Measurements from ENCODE around the gene OR2T10. TPM values are rescaled to one million over a fixed set of nuclear protein-coding genes. Genes with fewer than 3 reads are reported as not detected.
A peak's percentile ranks its signal among the peaks of the same experiment; 100 is the strongest.

The OR2T10 gene
- total and polyA plus RNA-seq, 2 of the 8 experiments (the other 6 are each of a cell fraction or from before 2014, with no cell fraction given) = not detected

DNA sequence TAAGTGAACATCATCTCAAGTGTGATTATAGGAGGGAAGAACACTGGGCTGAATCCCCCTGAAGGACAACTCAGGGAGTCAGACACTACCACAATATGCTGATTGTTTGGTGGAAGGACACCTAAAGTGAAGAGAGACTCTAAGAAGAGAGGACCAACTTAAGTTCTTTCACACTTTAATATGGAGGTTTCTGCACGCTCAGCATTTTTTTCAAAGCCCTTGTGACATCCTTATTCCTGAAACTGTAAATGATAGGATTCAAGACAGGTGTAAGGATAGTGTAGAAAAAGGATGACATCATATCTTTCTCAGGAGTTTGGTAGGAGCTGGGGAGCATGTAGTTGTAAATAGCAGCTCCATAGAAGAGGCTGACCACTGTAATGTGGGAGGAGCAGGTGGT lies 4.8 kb downstream of the OR2T10 start:
- H3K23ac ChIP-seq (ENCODE audit: insufficient read length) = no peak overlapping the region
- peak; percentile 83 for TF ChIP-seq MAFK (IDR thresholded peaks at IDR 0.05; ENCODE audit: low read depth, low read length)
- no peak for TF ChIP-seq BCL11A (IDR thresholded peaks at IDR 0.05; ENCODE audit: low read depth in 2 of 2, low read length in 2 of 2)
- no peak overlapping the region for H3K4ac ChIP-seq (replicated peaks; ENCODE audit: insufficient read length, low read depth, low read length)
- H4K20me1 ChIP-seq (replicated peaks in 1 of 2; ENCODE audit: control insufficient read depth in 1 of 2, insufficient read depth in 2 of 2, low read length in 2 of 2) = no peaks in the 10 kb centered on the region
- no peak overlapping the region for H2BK120ac ChIP-seq (replicated peaks; ENCODE audit: low read depth, low read length)
- no peak overlapping the region for H3K56ac ChIP-seq (replicated peaks; ENCODE audit: insufficient read length, low read depth, low read length)
- H2AK5ac ChIP-seq (ENCODE audit: low read depth, low read length) = no peak overlapping the region
- no peak overlapping the region for H2BK15ac ChIP-seq (ENCODE audit: low read length)
- H3K27me3 ChIP-seq (replicated peaks in 1 of 4; ENCODE audit: control insufficient read depth in 3 of 4, extremely low read depth in 1 of 4, insufficient read depth in 3 of 4, low read length in 3 of 4) = no peaks in the 10 kb centered on the region
- H3K4me3 ChIP-seq (ENCODE audit: extremely low read depth in 1 of 4, insufficient read depth in 2 of 4, low read depth in 3 of 4, low read length in 4 of 4) = no peak overlapping the region
- no peak overlapping the region for H2BK12ac ChIP-seq (ENCODE audit: low read depth, low read length)
- CTCF ChIA-PET (ENCODE audit: partially characterized antibody) = no interaction called here
- no peak overlapping the region for H2AFZ ChIP-seq (ENCODE audit: low read length)
- H4K8ac ChIP-seq (ENCODE audit: extremely low read depth, insufficient read depth, low read length) = no peak overlapping the region
- H3K4me2 ChIP-seq (ENCODE audit: insufficient read depth in 1 of 2, low read depth in 2 of 2, low read length in 2 of 2) = no peak overlapping the region
- no peak overlapping the region for H4K5ac ChIP-seq (ENCODE audit: insufficient read length, low read depth, low read length)
- FAIRE-seq = no peak
- no peaks in the 10 kb centered on the region for H3K23me2 ChIP-seq (ENCODE audit: low read depth, low read length)
- no peak overlapping the region for H3K9ac ChIP-seq (replicated peaks in 1 of 4; ENCODE audit: extremely low read depth in 1 of 4, low read depth in 3 of 4, low read length in 3 of 4)
- WGBS, 2 experiments (ENCODE audit: extremely low coverage in 1 of 2, insufficient coverage in 1 of 2, insufficient read length in 1 of 2, insufficient replicate concordance in 2 of 2, low coverage in 1 of 2, low lambda C conversion rate in 2 of 2, missing lambda C conversion rate in 1 of 2) = 64% methylated on average over 1 of the region's 1 CpG; no CpG with 5 or more reads in 1 of the 2 experiments
- H3K79me1 ChIP-seq (ENCODE audit: low read depth, low read length) = no peaks in the 10 kb centered on the region
- peaks cover 61 to 67% of the 10 kb centered on the region in 2 experiments for H3K9me3 ChIP-seq (ENCODE audit: insufficient read depth in 2 of 2, low read depth in 1 of 2, low read length in 1 of 2)
- H3K18ac ChIP-seq (ENCODE audit: extremely low read depth, low read length) = no peak overlapping the region
- no peak overlapping the region for H3K27ac ChIP-seq (ENCODE audit: low read depth, low read length)
- POLR2A ChIA-PET (ENCODE audit: partially characterized antibody) = no interaction called here
- no peaks in the 10 kb centered on the region for H3K4me1 ChIP-seq (replicated peaks in 1 of 4; ENCODE audit: control insufficient read depth in 3 of 4, insufficient read depth in 4 of 4, low read length in 3 of 4)
- H2BK5ac ChIP-seq (ENCODE audit: low read depth, low read length) = no peak overlapping the region
- no peaks in the 10 kb centered on the region for H3K79me2 ChIP-seq (ENCODE audit: control insufficient read depth in 1 of 2, insufficient read depth in 2 of 2, low read length in 2 of 2)
- H3K14ac ChIP-seq (ENCODE audit: insufficient read length) = no peak overlapping the region
- no peak for DNase-seq (ENCODE audit: low read depth in 1 of 2, low spot score in 2 of 2)
- H3K36me3 ChIP-seq (ENCODE audit: control insufficient read depth in 2 of 4, insufficient read depth in 4 of 4, low read length in 3 of 4) = no peaks in the 10 kb centered on the region
- no peak overlapping the region for H2BK20ac ChIP-seq (ENCODE audit: low read length)
- no peak overlapping the region for H4K91ac ChIP-seq (replicated peaks; ENCODE audit: insufficient read length, low read length)

All from H1 (cell line).